GM18508 (cell line): ENCODE results near the gene TMEM80.
"Not testable (repeated sequence)": the region's sequence is repeated elsewhere in the genome, so short reads cannot be mapped to it uniquely, and the experiment has no call there.

Experiments
- ATAC-seq: cut with Tn5 transposase; IDR thresholded peaks from one replicate; pipeline ENCODE4 v1.9.1; 2021; ENCODE audit warnings: moderate number of reproducible peaks; ENCODE audit not compliant: insufficient read depth, unreplicated experiment

The TMEM80 gene

GRCh38 chr11:678297-678696 lies 17.3 kb upstream of the TMEM80 start:
- no peak for ATAC-seq

GRCh38 chr11:679271-680207 lies 16.1 kb upstream of the TMEM80 start:
- no peak for ATAC-seq

GRCh38 chr11:680476-680875 lies 15.1 kb upstream of the TMEM80 start:
- no peak for ATAC-seq

GRCh38 chr11:680970-681369 lies 14.6 kb upstream of the TMEM80 start:
- ATAC-seq = no peak

- no peak for ATAC-seq
Observed at GRCh38 chr11:686451-687243, 9.0 kb upstream of the TMEM80 start.

DNA sequence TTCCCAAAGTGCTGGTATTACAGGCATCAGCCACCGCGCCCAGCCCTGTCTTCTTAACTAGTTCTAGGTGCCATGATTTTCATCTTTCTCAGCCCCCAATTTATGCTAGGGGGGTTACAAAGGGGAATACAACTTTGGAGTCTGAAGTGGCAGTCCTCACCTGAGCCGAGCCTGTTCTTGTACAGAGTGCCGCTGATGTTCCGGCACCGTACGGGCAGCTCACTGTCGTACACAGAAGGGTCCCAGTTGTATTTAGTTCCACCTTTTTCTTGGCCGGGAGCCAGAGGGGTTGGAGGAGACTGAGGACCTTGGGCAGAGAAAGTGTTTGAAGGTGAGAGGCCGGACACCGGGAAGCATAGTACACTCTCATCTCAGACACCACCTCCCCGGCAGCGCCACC lies 7.9 kb upstream of the TMEM80 start:
- ATAC-seq = no peak

GRCh38 chr11:688681-689080 lies 6.9 kb upstream of the TMEM80 start:
- ATAC-seq = no peak

DNA sequence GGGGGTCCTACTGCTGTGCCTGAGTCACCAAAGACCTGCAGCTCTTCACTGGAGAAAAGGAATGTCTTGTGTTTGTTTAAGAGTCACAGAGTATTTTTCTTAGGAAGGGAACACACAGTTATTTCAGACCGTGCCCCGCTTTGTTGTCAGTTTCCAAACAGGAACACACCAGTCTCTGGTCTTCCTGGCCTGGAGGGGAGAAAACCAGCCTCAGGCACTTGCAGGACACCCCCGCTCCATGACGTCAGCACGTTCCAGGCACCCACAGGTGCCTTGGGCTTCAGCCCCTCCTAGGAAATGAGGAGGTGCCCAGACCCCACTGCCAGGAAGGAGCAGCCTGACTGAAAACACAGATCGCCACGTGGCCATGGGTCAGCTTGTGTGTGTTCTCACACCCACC lies 6.0 kb upstream of the TMEM80 start:
- no peak for ATAC-seq

DNA sequence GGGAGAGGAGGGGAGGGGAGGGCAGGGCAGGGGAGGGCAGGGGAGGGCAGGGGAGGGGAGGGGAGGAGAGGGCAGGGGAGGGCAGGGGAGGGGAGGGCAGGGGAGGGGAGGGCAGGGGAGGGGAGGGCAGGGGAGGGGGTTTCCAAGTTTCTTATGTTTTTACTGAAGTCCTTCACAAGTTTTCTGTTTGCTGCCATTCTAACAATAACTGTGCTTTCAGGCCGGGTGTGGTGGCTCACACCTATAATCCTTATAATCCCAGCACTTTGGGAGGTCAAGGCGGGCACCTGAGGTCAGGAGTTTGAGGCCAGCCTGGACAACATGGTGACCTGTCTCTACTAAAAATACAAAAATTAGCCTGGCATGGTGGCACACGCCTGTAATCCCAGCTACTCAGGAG lies 5.4 kb upstream of the TMEM80 start:
- ATAC-seq = not testable (repeated sequence)

GRCh38 chr11:690738-691633 lies 4.6 kb upstream of the TMEM80 start:
- no peak for ATAC-seq

DNA sequence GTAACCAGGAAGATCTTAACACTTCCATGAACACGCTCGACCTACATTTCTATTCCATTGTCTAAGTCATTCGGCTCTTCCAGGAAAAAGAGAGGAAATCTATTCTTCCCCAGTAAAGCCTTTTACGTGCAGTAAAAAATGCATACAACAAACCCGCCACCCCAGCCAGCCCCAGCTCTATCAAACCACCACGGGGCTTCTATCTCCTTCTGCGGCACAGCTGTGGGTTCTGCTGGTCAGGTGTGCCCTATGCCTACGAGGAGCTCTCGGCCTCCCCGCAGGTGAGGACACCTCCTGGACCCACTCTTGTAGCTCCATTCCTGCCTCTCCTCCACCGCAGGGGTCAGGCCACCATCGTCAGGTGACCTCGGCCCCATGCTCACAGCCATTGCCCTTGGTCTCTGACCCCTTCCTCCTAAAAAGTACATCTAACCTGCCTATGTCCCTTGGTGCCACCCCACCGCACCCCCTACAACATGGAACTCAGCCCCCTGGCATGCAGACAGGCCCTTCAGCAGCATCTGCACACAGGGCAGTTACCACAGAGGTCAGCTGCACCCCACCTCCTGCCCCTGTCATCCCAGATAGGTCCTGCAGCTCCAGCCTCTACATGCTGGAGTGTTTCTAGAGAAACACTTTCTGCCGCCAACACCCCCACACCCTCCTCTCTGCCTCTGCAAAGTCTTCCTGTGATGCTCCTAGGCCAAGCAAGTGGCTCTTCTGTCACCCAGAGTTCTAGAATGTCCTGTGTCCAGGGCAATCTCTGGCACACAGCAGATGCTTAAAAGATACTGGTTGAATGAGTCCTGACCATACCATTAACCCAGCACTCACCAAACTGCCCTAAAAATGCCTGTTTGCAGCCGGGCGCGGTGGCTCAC lies 3.7 kb upstream of the TMEM80 start:
- ATAC-seq = no peak

DNA sequence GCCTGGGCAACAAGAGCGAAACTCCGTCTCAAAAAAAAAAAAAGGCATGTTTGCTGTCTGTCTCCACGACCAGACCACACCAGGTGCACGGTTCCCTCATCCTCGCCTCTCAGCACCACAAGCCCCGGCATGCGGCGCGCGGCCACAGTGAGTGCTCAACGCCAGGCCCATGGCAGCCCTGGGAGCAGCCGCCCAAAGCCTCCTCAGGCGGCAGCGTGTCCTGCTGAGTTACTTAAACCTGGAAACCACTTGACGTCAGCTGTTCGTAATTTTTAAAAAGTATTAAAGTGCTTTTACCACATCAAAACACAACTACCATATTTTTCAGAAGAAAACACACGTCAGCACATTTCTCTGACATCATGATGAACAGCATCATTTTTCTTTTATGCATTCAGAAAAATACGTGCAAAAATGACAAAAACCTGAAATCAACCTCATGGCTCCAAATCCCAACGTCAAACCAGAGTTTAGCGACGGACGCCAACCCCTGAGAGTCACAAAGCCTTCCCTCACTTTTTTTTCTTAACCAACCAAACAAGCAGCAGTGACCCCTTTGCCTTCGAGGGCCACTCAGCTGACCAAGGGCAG lies 2.7 kb upstream of the TMEM80 start:
- ATAC-seq = no peak

- no peak for ATAC-seq
Observed at GRCh38 chr11:693415-693831, 2.2 kb upstream of the TMEM80 start.

DNA sequence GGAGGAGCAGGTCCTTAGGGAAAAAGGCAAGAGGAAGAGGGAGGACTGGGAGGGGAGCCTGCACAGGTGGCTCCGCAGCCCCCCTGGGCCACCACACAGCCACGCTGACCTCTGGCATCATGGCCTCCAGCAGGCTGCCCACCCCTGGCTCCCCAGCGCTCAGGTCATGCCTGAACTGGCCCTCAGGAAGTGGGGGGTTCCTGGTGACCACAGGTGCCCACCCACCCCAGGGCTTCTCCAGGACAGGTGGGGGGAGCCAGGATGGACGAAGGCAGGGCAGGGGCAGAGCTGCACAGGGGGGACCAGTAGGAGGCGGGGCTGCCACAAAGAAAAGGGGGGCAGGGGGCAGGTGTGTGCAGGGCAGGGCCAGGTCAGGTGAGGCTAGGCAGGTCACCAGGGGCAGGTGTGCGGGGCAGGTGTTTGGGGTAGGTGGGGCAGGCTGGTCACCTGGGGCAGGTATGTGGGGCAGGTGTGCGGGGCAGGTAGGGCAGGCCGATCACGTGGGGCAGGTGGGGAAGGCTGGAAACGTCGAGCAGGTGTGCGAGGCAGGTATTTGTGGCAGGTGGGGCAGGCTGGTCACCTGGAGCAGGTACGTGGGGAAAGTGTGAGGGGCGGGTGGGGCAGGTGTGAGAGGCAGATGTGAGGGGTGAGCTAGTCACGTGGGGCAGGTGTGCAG lies 1.6 kb upstream of the TMEM80 start:
- ATAC-seq = no peak

- ATAC-seq = no peak
Observed at GRCh38 chr11:694563-695287, 891 bp upstream of the TMEM80 start, which contains the start of gene DEAF1. Gene DEAF1, minus strand, starts transcription at chr11:695222. Its CDS starts 175 bp downstream, at chr11:695047.

DNA sequence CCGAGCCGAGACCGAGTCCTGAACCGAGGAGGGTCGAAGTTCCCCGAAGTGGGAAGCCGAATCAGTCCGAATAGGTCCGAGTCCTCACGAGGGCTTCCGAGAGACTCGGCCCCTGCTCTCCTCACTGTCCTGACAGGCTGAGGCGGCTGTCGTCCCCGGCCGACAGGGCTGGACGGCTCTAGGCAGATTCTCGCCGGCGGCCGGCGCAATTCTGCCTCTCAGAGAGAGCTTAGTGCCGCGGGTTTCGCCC lies 403 bp upstream of the TMEM80 start:
- ATAC-seq = peak; percentile 80

- no peak for ATAC-seq
Observed at GRCh38 chr11:696955-697491, 1.4 kb downstream of the TMEM80 start.

GRCh38 chr11:697811-698311 lies 2.2 kb downstream of the TMEM80 start:
- ATAC-seq = no peak
